Body of pancreas (tissue), 4 donors: ENCODE results near the gene DSCAM. TPM values are rescaled to one million over a fixed set of nuclear protein-coding genes. Genes with fewer than 3 reads are reported as not detected.

Experiments used
- ATAC-seq: fragments of 150-250 bp; one replicate; pipeline ENCODE4 v1.9.1; 2016
- DNase-seq, 4 donors: peaks; one replicate each; pipeline ENCODE4 v3.0.0-alpha.2; 2019
- H3K27ac ChIP-seq, 4 donors: fragments of 200-600 bp; sonication (generic); 1 replicate in 3 of 4; 2 replicates in 1 of 4; pipeline versions ENCODE4 v1.5.1 to v1.6.1; 2016 to 2019; ENCODE audit warnings: mild to moderate bottlenecking in 1 of 4, mixed read lengths in 1 of 4, moderate library complexity in 1 of 4
- H3K27me3 ChIP-seq, 2 donors: fragments of 200-600 bp; sonication (generic); one replicate each; pipeline ENCODE4 v1.6.0; 2016; ENCODE audit warnings: mild to moderate bottlenecking in 1 of 2
- H3K36me3 ChIP-seq, 2 donors: fragments of 200-600 bp; sonication (generic); replicated peaks in 1 of 2; 2 replicates each; pipeline ENCODE4 v1.5.1; 2016; ENCODE audit warnings: low read depth in 2 of 2; ENCODE audit not compliant: insufficient read depth in 1 of 2
- H3K4me1 ChIP-seq: fragments of 200-600 bp; sonication (generic); one replicate; pipeline ENCODE4 v1.6.0; 2016
- H3K4me3 ChIP-seq, 2 donors: fragments of 200-600 bp; sonication (generic); 1 replicate in 1 of 2; 2 replicates in 1 of 2; pipeline ENCODE4 v1.5.1; 2016 to 2019
- H3K9me3 ChIP-seq, 3 donors: fragments of 200-600 bp; sonication (generic); 1 replicate in 2 of 3; 2 replicates in 1 of 3; pipeline ENCODE4 v1.5.1; 2016
- CTCF ChIP-seq, 7 experiments: fragments of 450-650 bp in 4 of 7; fragments of 200-600 bp in 3 of 7; sonication (generic) in 3 of 7; IDR thresholded peaks; one replicate each; pipeline ENCODE4 v1.5.1; 2016 to 2019; ENCODE audit warnings: antibody characterized with exemption in 7 of 7
- POLR2A ChIP-seq, 3 donors: fragments of 450-650 bp; IDR thresholded peaks; one replicate each; pipeline ENCODE4 v1.6.1; 2016; ENCODE audit warnings: antibody characterized with exemption in 3 of 3, mild to moderate bottlenecking in 2 of 3
- WGBS, 2 donors: methylation state at CpG; one replicate each; pipeline ENCODE4 v1.1.5; 2017; 5-methylcytosine and 5-hydroxymethylcytosine counted together
- intact Hi-C: fragments of 100-400 bp; cut with DNase I; formaldehyde crosslinking; loops from one replicate; pipeline ENCODE4 v1.15.1; 2023
- total RNA-seq, 2 donors: library from RNA; depleted of rRNA; stranded (reverse); fragments of >200 nt; gene quantifications; one replicate each; pipeline ENCODE4 v1.1.0, GENCODE V29; 2016

DSCAM gene
- total RNA-seq, 2 donors from 2014 or later, result 0.26 TPM; not detected in 1

DNA sequence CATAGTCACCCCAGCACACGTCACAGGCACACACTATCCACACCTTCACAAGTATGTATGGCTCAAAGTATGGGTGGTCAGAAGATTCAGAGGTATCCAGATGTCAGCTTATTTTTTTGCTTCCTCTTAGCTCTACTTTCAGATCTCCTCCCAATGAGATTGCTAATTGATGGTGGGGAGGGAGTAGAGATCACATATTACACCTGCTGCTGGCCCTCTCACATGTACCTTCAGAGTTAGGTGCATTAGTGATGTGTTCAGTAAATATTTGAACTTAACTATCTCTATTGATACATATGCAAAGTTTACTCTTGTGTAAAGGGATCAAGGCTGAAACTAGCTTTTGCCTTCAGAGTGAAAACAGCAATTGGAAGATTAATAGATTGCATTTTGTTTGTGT, 717.1 kb downstream of the DSCAM start:
- H3K4me3 ChIP-seq, result no peak overlapping the region
- H3K36me3 ChIP-seq, result no peaks in the 10 kb centered on the region
- H3K4me1 ChIP-seq, result no peaks in the 10 kb centered on the region
- intact Hi-C loops, result loop anchor here (10.0 kb wide), 2 partner anchors 265 to 345 kb away; partner anchors contain the start of gene PCP4
- no peaks in the 10 kb centered on the region for H3K9me3 ChIP-seq
- ATAC-seq (no peak), DNase-seq (no peak)
- H3K27ac ChIP-seq, result no peak overlapping the region
- no peak for TF ChIP-seq POLR2A (IDR thresholded peaks at IDR 0.05)
- TF ChIP-seq CTCF (IDR thresholded peaks at IDR 0.05), result no peak
- H3K27me3 ChIP-seq, result no peaks in the 10 kb centered on the region
- 89 to 90% methylated on average over 1 of the region's 1 CpG for WGBS, 2 donors

- Histone ChIP-seq H3K9me3 (no peaks in the 10 kb centered on the region), H3K36me3 (no peaks in the 10 kb centered on the region), H3K4me1 (no peaks in the 10 kb centered on the region), H3K27me3 (no peaks in the 10 kb centered on the region), H3K4me3 (no peak overlapping the region), H3K27ac (no peak overlapping the region)
- DNase-seq, result no peak
- 59 to 80% methylated on average over 5 of the region's 5 CpGs for WGBS, 2 donors
- TF ChIP-seq POLR2A (IDR thresholded peaks at IDR 0.05) (no peak), CTCF (IDR thresholded peaks at IDR 0.05) (no peak)
- ATAC-seq, result no peak
- intact Hi-C loops, result loop anchor here (10.0 kb wide), 2 partner anchors 264 to 344 kb away; partner anchors contain the start of gene PCP4
Measured at GRCh38 chr21:40128891-40129290, 718.1 kb downstream of the DSCAM start.

DNA sequence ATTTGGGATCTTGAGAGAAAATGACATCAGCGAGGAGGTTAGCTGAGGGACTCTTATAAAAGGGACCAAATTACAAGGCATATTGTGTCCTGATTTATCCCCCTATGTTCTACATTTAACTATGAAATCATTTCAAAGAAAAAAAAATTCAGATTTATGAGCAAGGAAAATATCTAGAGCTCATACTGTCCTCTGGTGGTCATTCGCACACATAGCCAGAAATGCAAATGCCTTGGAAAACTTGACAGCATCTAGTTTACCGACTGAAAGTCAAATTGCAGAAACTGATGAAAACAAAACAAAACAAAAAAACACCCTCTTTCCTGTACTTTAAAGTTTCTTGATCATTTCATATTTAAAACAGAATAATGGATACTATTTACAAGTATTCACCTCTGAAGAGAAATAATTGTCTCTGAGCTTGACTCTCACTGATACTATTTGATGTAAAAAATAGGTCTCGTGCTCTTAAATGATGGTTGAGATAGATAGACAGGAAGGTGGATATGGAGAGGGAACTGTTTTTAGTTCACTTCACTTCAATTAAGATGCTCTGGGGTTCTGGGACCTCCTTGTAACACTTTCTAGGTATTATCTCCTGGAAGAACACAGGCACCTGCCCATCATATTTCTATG, 725.9 kb downstream of the DSCAM start:
- intact Hi-C loops, result loop anchor here (10.0 kb wide), 2 partner anchors 256 to 336 kb away; partner anchors contain the start of gene PCP4
- no peak overlapping the region for H3K4me3 ChIP-seq
- H3K27me3 ChIP-seq, result no peaks in the 10 kb centered on the region
- DNase-seq, result peak in 2 of 4 donors; percentile 18
- no peak for ATAC-seq
- no peaks in the 10 kb centered on the region for H3K4me1 ChIP-seq
- H3K36me3 ChIP-seq, result no peaks in the 10 kb centered on the region
- WGBS, 2 donors, result 16 to 17% methylated on average over 4 of the region's 4 CpGs
- peak; percentile 51 to 92 (median 86) for TF ChIP-seq CTCF (IDR thresholded peaks at IDR 0.05)
- no peak for TF ChIP-seq POLR2A (IDR thresholded peaks at IDR 0.05)
- no peaks in the 10 kb centered on the region for H3K9me3 ChIP-seq
- no peak overlapping the region for H3K27ac ChIP-seq

- no peak overlapping the region for H3K4me3 ChIP-seq
- DNase-seq, result no peak
- no peaks in the 10 kb centered on the region for H3K4me1 ChIP-seq
- no peaks in the 10 kb centered on the region for H3K36me3 ChIP-seq
- intact Hi-C loops, result no loop called here
- 40 to 59% methylated on average over 8 to 9 of the region's 9 CpGs for WGBS, 2 donors
- no peaks in the 10 kb centered on the region for H3K9me3 ChIP-seq
- no peak for ATAC-seq
- H3K27ac ChIP-seq, result no peak overlapping the region
- no peaks in the 10 kb centered on the region for H3K27me3 ChIP-seq
- no peak for TF ChIP-seq POLR2A (IDR thresholded peaks at IDR 0.05)
- no peak for TF ChIP-seq CTCF (IDR thresholded peaks at IDR 0.05)
Measured at GRCh38 chr21:40118527-40118926, 728.4 kb downstream of the DSCAM start.

- intact Hi-C loops, result no loop called here
- Histone ChIP-seq H3K9me3 (no peaks in the 10 kb centered on the region), H3K27me3 (no peaks in the 10 kb centered on the region), H3K4me1 (no peaks in the 10 kb centered on the region), H3K4me3 (no peak overlapping the region), H3K27ac (no peak overlapping the region), H3K36me3 (no peaks in the 10 kb centered on the region)
- 62 to 65% methylated on average over 4 of the region's 4 CpGs for WGBS, 2 donors
- TF ChIP-seq CTCF (IDR thresholded peaks at IDR 0.05) (no peak), POLR2A (IDR thresholded peaks at IDR 0.05) (no peak)
- DNase-seq (no peak), ATAC-seq (no peak)
Measured at GRCh38 chr21:40117236-40117635, 729.7 kb downstream of the DSCAM start.
